GM11168 (cell line): ENCODE results near the gene PLEKHM1.
"Not testable (repeated sequence)": the region's sequence is repeated elsewhere in the genome, so short reads cannot be mapped to it uniquely, and the experiment has no call there.

ENCODE experiments used
- in situ Hi-C: fragments of 300-500 bp; cut with MboI; formaldehyde crosslinking; loops from one replicate; pipeline ENCODE4 v1.12.0; 2022; ENCODE audit warnings: low sequenced_read_pairs; ENCODE audit not compliant: unreplicated experiment

PLEKHM1 gene

GRCh38 chr17:45468293-45469203 lies 22.0 kb downstream of the PLEKHM1 start:
- in situ Hi-C loops = not testable (repeated sequence)

GRCh38 chr17:45461524-45462327 lies 28.8 kb downstream of the PLEKHM1 start:
- in situ Hi-C loops = not testable (repeated sequence)

GRCh38 chr17:45460422-45460821 lies 30.1 kb downstream of the PLEKHM1 start:
- in situ Hi-C loops = not testable (repeated sequence)

GRCh38 chr17:45454341-45454740 lies 36.2 kb downstream of the PLEKHM1 start:
- in situ Hi-C loops = not testable (repeated sequence)

- in situ Hi-C loops = not testable (repeated sequence)
Measured at GRCh38 chr17:45453731-45454130, 36.8 kb downstream of the PLEKHM1 start.

- in situ Hi-C loops = not testable (repeated sequence)
Measured at GRCh38 chr17:45453225-45453534, 37.3 kb downstream of the PLEKHM1 start.

GRCh38 chr17:45452329-45453224 lies 37.9 kb downstream of the PLEKHM1 start:
- in situ Hi-C loops = not testable (repeated sequence)

GRCh38 chr17:45451660-45452059 lies 38.9 kb downstream of the PLEKHM1 start:
- in situ Hi-C loops = not testable (repeated sequence)

GRCh38 chr17:45451131-45451530 lies 39.4 kb downstream of the PLEKHM1 start:
- in situ Hi-C loops = no loop called here

GRCh38 chr17:45449708-45450329 lies 40.7 kb downstream of the PLEKHM1 start:
- in situ Hi-C loops = not testable (repeated sequence)

- in situ Hi-C loops = not testable (repeated sequence)
Measured at GRCh38 chr17:45449260-45449659, 41.3 kb downstream of the PLEKHM1 start.

- in situ Hi-C loops = not testable (repeated sequence)
Measured at GRCh38 chr17:45448483-45448882, 42.0 kb downstream of the PLEKHM1 start.

- in situ Hi-C loops = not testable (repeated sequence)
Measured at GRCh38 chr17:45448066-45448465, 42.5 kb downstream of the PLEKHM1 start.

GRCh38 chr17:45447650-45448049 lies 42.9 kb downstream of the PLEKHM1 start:
- in situ Hi-C loops = not testable (repeated sequence)

- in situ Hi-C loops = not testable (repeated sequence)
Measured at GRCh38 chr17:45446872-45447625, 43.5 kb downstream of the PLEKHM1 start.

GRCh38 chr17:45445901-45446743 lies 44.4 kb downstream of the PLEKHM1 start:
- in situ Hi-C loops = not testable (repeated sequence)

GRCh38 chr17:45444856-45445820 lies 45.4 kb downstream of the PLEKHM1 start:
- in situ Hi-C loops = not testable (repeated sequence)
